HepG2 (cell line): ENCODE data around the gene PPIL6. TPM values are rescaled to one million over a fixed set of nuclear protein-coding genes. Genes with fewer than 3 reads are reported as not detected.

ENCODE experiments used
- DMAP1 ChIP-seq: IDR thresholded peaks from 2 replicates; pipeline ENCODE4 v1.6.1; 2016
- EED ChIP-seq: sonication (generic); formaldehyde crosslinking; IDR thresholded peaks from 2 replicates; pipeline ENCODE4 v1.5.0; 2020; ENCODE audit warnings: mild to moderate bottlenecking, missing genetic modification reagents
- FOSL1 ChIP-seq: sonication (generic); formaldehyde crosslinking; IDR thresholded peaks from 2 replicates; pipeline ENCODE4 v1.9.0; 2021; ENCODE audit warnings: missing genetic modification reagents, borderline replicate concordance
- GFI1 ChIP-seq: sonication (generic); formaldehyde crosslinking; IDR thresholded peaks from 2 replicates; pipeline ENCODE4 v1.5.0; 2020; ENCODE audit warnings: missing genetic modification reagents, mild to moderate bottlenecking, borderline replicate concordance
- MAZ ChIP-seq, 2 experiments: sonication (generic) in 1 of 2; formaldehyde crosslinking in 1 of 2; IDR thresholded peaks; 2 replicates each; pipeline versions ENCODE4 v1.5.0 to v1.6.1; 2012 to 2020; ENCODE audit warnings: low read depth in 2 of 2, mild to moderate bottlenecking in 2 of 2, borderline replicate concordance in 1 of 2, improper control_type of control experiment in 1 of 2, low read length in 1 of 2, missing genetic modification reagents in 1 of 2, moderate library complexity in 1 of 2
- NFYB ChIP-seq: sonication (generic); formaldehyde crosslinking; IDR thresholded peaks from 2 replicates; pipeline ENCODE4 v1.4.0; 2020; ENCODE audit warnings: missing genetic modification reagents
- NR3C1 ChIP-seq: sonication (generic); formaldehyde crosslinking; IDR thresholded peaks from 2 replicates; pipeline ENCODE4 v1.4.0; 2020; ENCODE audit warnings: missing genetic modification reagents
- REPIN1 ChIP-seq: sonication (generic); formaldehyde crosslinking; IDR thresholded peaks from 2 replicates; pipeline ENCODE4 v1.8.0; 2022; ENCODE audit warnings: missing genetic modification reagents, low read depth, mild to moderate bottlenecking, borderline replicate concordance
- RXRB ChIP-seq: IDR thresholded peaks from 2 replicates; pipeline ENCODE4 v1.6.1; 2016; ENCODE audit warnings: borderline replicate concordance, missing genetic modification reagents, missing compliant biosample characterization
- SAP130 ChIP-seq: IDR thresholded peaks from 2 replicates; pipeline ENCODE4 v1.6.1; 2016; ENCODE audit warnings: low read depth
- TBX3 ChIP-seq: fragments of 450-650 bp; IDR thresholded peaks from 2 replicates; pipeline ENCODE4 v1.6.1; 2017; ENCODE audit warnings: antibody characterized with exemption, mild to moderate bottlenecking, inconsistent platforms, borderline replicate concordance
- TCF7 ChIP-seq: sonication (generic); IDR thresholded peaks from 2 replicates; pipeline ENCODE4 v1.6.1; 2016; ENCODE audit warnings: antibody characterized with exemption, low read depth
- ZBTB7A ChIP-seq: sonication (generic); formaldehyde crosslinking; IDR thresholded peaks from 2 replicates; pipeline ENCODE4 v1.8.0; 2022; ENCODE audit warnings: mild to moderate bottlenecking, missing genetic modification reagents
- ZFY ChIP-seq: sonication (generic); formaldehyde crosslinking; IDR thresholded peaks from 2 replicates; pipeline ENCODE4 v1.4.0; 2020; ENCODE audit warnings: missing genetic modification reagents
- ZKSCAN5 ChIP-seq: sonication (generic); formaldehyde crosslinking; IDR thresholded peaks from 2 replicates; pipeline ENCODE4 v1.5.1; 2020; ENCODE audit warnings: mild to moderate bottlenecking, missing genetic modification reagents
- ZNF24 ChIP-seq: fragments of 450-650 bp; IDR thresholded peaks from 2 replicates; pipeline ENCODE4 v1.6.1; 2017; ENCODE audit warnings: antibody characterized with exemption, mild to moderate bottlenecking
- ZNF337 ChIP-seq: sonication (generic); formaldehyde crosslinking; IDR thresholded peaks from 2 replicates; pipeline ENCODE4 v1.5.1; 2020; ENCODE audit warnings: missing genetic modification reagents, low read depth, mild to moderate bottlenecking, borderline replicate concordance
- ZNF34 ChIP-seq: sonication (generic); formaldehyde crosslinking; IDR thresholded peaks from 2 replicates; pipeline ENCODE4 v1.4.0; 2020; ENCODE audit warnings: mild to moderate bottlenecking, missing genetic modification reagents, borderline replicate concordance
- ZNF441 ChIP-seq: sonication (generic); formaldehyde crosslinking; IDR thresholded peaks from 2 replicates; pipeline ENCODE4 v1.7.0; 2021; ENCODE audit warnings: missing genetic modification reagents, borderline replicate concordance
- ZNF510 ChIP-seq: sonication (generic); formaldehyde crosslinking; IDR thresholded peaks from 2 replicates; pipeline ENCODE4 v1.4.0; 2020; ENCODE audit warnings: low read depth, mild to moderate bottlenecking, missing genetic modification reagents
- ZNF563 ChIP-seq: sonication (generic); formaldehyde crosslinking; IDR thresholded peaks from 2 replicates; pipeline ENCODE4 v1.8.0; 2022; ENCODE audit warnings: mild to moderate bottlenecking, moderate library complexity, missing genetic modification reagents
- ZNF564 ChIP-seq: sonication (generic); formaldehyde crosslinking; IDR thresholded peaks from 2 replicates; pipeline ENCODE4 v1.8.1; 2023; ENCODE audit warnings: mild to moderate bottlenecking, missing genetic modification reagents
- ZNF607 ChIP-seq: sonication (generic); formaldehyde crosslinking; IDR thresholded peaks from 2 replicates; pipeline ENCODE4 v1.5.1; 2020; ENCODE audit warnings: missing genetic modification reagents, mild to moderate bottlenecking, borderline replicate concordance
- polyA plus RNA-seq, 8 experiments: library from polyadenylated mRNA; depleted of rRNA in 3 of 8; stranded (reverse) in 7 of 8; unstranded in 1 of 8; fragments of >200 nt; fragmentation: Illumina TruSeq in 4 of 8; extraction: Trizol in 4 of 8; gene quantifications; 2 replicates each; pipeline versions ENCODE4 v1.2.1 to v1.2.3, GENCODE V29; 2011 to 2016; ENCODE audit warnings: low read depth in 4 of 8, missing spikeins in 1 of 8, mixed read lengths in 1 of 8; ENCODE audit not compliant: insufficient read depth in 1 of 8
- total RNA-seq, 5 experiments: library from RNA; depleted of rRNA; stranded (reverse); fragments of >200 nt; fragmentation: Illumina TruSeq; extraction: Trizol; gene quantifications; 2 replicates each; pipeline ENCODE4 v1.2.3, GENCODE V29; 2016; ENCODE audit warnings: low read depth in 1 of 5
- TF ChIP-seq, protein P1 (sequence below): sonication (generic); formaldehyde crosslinking; IDR thresholded peaks from 2 replicates; pipeline ENCODE4 v1.8.0; 2022; ENCODE audit warnings: missing genetic modification reagents, low read depth, mild to moderate bottlenecking, borderline replicate concordance
- TF ChIP-seq, protein P2 (sequence below): sonication (generic); formaldehyde crosslinking; IDR thresholded peaks from 2 replicates; pipeline ENCODE4 v1.4.0; 2020; ENCODE audit warnings: mild to moderate bottlenecking, missing genetic modification reagents
- TF ChIP-seq, protein P3 (sequence below): sonication (generic); formaldehyde crosslinking; IDR thresholded peaks from 2 replicates; pipeline ENCODE4 v1.4.0; 2020; ENCODE audit warnings: missing genetic modification reagents
- TF ChIP-seq, protein P4 (sequence below), 2 experiments: sonication (generic) in 1 of 2; formaldehyde crosslinking in 1 of 2; IDR thresholded peaks; 2 replicates each; pipeline versions ENCODE4 v1.4.0 to v1.6.1; 2018 to 2020; ENCODE audit warnings: missing genetic modification reagents in 2 of 2, borderline replicate concordance in 1 of 2, low read depth in 1 of 2, mild to moderate bottlenecking in 1 of 2, missing biosample characterization in 1 of 2

Gene PPIL6
- total and polyA plus RNA-seq, 2 of the 13 experiments (the other 11 are each of a cell fraction or from before 2014, with no cell fraction given) = 0.22 to 0.46 TPM

DNA sequence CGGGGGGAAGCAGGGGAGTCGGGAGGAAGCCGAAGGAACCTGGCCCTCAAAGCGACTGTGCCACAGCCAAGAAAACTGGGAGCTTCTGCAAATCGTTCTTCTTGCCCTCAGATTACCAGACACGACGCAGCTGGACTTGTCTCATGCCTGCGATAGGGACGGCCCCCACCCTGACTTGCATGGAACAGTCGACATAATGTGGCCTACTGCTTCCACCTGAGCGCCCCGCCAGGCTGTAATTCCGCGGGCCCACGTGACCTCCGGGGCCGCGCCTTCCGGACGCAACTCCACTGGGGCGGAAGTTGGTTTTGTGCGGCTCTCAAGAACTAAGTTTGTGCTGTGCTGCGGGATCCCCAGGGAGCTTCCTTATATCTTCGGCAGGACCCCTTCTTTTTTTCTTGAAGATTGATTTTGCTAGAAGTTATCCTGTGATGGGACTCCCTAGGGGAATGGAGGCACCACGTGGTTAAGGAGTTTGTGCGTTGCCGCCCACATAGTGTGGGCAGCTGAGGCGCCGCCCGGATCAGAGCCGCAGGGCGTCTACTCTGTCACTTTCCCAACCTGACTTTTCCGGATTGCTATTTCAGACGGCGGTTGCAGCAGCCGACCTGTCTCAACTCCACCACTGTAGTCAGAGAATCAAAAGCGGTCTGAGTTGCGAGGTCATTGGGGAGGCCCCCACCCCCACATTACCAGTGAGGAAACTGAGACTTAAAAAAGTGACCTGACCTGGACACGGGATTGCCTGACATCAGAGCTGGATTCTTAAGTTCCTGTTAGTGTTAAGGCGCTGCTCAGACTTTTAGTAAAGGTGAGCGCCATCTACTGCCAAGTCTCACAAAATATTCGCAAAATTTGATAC, 57.6 kb downstream of the PPIL6 start (continued):
- TF ChIP-seq MAZ (IDR thresholded peaks at IDR 0.05; ENCODE audit: borderline replicate concordance, low read depth, low read length) = no peak; the same call in 1 of the 2 replicates
- peak; percentile 80; the same call in 1 of the 2 replicates for TF ChIP-seq MAZ (CRISPR knock-in tag; IDR thresholded peaks at IDR 0.05; ENCODE audit: low read depth)
- TF ChIP-seq ZBTB7A = no peak
- no peak for TF ChIP-seq ZNF34 (CRISPR knock-in tag)
- peak; percentile 98 for TF ChIP-seq ZNF441
- TF ChIP-seq, protein P1, sequence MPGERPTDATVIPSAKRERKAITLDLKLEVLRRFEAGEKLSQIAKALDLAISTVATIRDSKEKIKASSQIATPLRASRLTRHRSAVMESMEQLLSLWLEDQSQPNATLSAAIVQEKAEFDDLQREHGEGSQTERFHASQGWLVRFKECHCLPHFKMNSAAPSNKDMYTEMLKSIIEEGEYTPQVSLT (CRISPR knock-in tag) = no peak
- TF ChIP-seq ZFY (CRISPR knock-in tag) = peak; percentile 51; the same call in 1 of the 2 replicates
- TF ChIP-seq TBX3 = peak; percentile 1; the same call in 1 of the 2 replicates
- peak; percentile 65; the same call in 1 of the 2 replicates for TF ChIP-seq ZNF564
- TF ChIP-seq RXRB (CRISPR knock-in tag) = peak; percentile 7
- TF ChIP-seq SAP130 (CRISPR knock-in tag) = peak; percentile 68
- TF ChIP-seq, protein P2, sequence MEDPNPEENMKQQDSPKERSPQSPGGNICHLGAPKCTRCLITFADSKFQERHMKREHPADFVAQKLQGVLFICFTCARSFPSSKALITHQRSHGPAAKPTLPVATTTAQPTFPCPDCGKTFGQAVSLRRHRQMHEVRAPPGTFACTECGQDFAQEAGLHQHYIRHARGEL (CRISPR knock-in tag) = no peak
- TF ChIP-seq, protein P3, sequence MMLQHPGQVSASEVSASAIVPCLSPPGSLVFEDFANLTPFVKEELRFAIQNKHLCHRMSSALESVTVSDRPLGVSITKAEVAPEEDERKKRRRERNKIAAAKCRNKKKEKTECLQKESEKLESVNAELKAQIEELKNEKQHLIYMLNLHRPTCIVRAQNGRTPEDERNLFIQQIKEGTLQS = no peak
- no peak for TF ChIP-seq NFYB (CRISPR knock-in tag)
- TF ChIP-seq, protein P4, sequence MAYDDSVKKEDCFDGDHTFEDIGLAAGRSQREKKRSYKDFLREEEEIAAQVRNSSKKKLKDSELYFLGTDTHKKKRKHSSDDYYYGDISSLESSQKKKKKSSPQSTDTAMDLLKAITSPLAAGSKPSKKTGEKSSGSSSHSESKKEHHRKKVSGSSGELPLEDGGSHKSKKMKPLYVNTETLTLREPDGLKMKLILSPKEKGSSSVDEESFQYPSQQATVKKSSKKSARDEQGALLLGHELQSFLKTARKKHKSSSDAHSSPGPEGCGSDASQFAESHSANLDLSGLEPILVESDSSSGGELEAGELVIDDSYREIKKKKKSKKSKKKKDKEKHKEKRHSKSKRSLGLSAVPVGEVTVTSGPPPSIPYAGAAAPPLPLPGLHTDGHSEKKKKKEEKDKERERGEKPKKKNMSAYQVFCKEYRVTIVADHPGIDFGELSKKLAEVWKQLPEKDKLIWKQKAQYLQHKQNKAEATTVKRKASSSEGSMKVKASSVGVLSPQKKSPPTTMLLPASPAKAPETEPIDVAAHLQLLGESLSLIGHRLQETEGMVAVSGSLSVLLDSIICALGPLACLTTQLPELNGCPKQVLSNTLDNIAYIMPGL (CRISPR knock-in tag; IDR thresholded peaks at IDR 0.05; ENCODE audit: borderline replicate concordance in 1 of 2, low read depth in 1 of 2) = peak; percentile 14 to 57; a peak in 3 of 4 replicates
- TF ChIP-seq ZNF510 (CRISPR knock-in tag) = no peak
- TF ChIP-seq ZKSCAN5 = 0 out of 2 replicates have a peak, but pooled peaks have one; percentile 35
- TF ChIP-seq ZNF563 (CRISPR knock-in tag) = no peak
- TF ChIP-seq EED = 0 out of 2 replicates have a peak, but pooled peaks have one; percentile 89
- TF ChIP-seq REPIN1 = peak; percentile 13; the same call in 1 of the 2 replicates
- TF ChIP-seq ZNF607 (CRISPR knock-in tag) = peak; percentile 70
- no peak for TF ChIP-seq ZNF24
- no peak for TF ChIP-seq FOSL1 (CRISPR knock-in tag)
- TF ChIP-seq GFI1 (CRISPR knock-in tag) = 0 out of 2 replicates have a peak, but pooled peaks have one; percentile 31
- peak; percentile 66; the same call in 1 of the 2 replicates for TF ChIP-seq DMAP1 (CRISPR knock-in tag)
- no peak for TF ChIP-seq NR3C1
- TF ChIP-seq ZNF337 (CRISPR knock-in tag) = no peak
- TF ChIP-seq TCF7 = no peak
